ENCODE data around the gene LAGE3. TPM values are rescaled to one million over a fixed set of nuclear protein-coding genes. Genes with fewer than 3 reads are reported as not detected.

Gene LAGE3
- total RNA-seq, 1 donor from 2014 or later = 15.1 TPM

DNA sequence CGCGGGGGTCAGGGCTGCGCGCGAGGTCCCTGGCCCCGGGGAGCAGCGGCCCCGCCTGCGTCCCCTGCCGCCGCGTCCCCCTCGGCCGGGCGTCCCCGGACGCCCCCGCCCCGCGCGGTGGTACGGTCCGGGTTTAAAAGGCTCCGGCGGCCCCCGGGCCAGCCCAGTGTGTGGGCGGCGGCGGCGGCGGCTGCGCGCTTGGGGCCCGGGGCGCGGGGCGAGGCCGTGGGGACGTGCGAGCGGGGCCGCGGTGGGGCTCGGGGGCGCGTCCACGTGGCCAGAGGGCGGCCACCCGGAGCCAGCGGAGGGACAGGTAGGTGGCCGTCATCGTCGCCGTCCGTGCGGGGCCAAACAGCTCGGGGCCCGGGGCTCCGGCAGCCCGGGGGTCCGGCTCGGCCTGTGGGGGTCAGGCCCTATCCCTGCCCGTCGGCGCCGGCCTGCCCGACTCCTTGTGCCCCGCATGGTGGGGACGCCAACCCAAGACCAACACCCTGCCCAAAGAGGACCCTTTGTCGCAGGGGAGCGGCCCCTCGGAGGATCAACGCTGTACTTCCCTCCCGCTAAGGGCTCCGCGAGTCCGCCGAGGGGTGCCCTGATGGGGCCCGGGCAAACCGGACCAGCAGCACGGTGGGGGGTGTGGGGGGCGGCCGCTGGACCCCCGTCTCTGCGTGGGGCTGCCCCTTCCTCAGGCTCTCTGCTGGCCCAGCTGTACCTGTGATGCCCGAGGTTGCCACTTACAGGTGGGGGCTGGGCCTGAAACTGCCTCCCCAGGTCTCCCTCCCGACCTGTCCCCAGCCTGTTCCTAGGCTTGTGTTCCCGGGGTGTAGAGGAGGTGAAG, 20.7 kb downstream of the LAGE3 start, which contains the start of gene PLXNA3:
Gene PLXNA3, plus strand, starts transcription at position 166 of the 838 bp plus-strand sequence. CDS start 1,903 bp downstream, outside the sequence.
- Histone ChIP-seq H3K4me3 (peak within 1 kb of the TSS; percentile 64), H3K27ac (peak within 1 kb of the TSS; percentile 24), H3K9me3 (no peaks in the 10 kb centered on the region), H3K27me3 (no peaks in the 10 kb centered on the region), H3K4me1 (no peaks in the 10 kb centered on the region), H3K36me3 (no peaks in the 10 kb centered on the region)
- intact Hi-C loops (cut with DNase I) = no loop called here
- ATAC-seq (peak; percentile 85), DNase-seq (peak; percentile 78)
- TF ChIP-seq, protein P1, sequence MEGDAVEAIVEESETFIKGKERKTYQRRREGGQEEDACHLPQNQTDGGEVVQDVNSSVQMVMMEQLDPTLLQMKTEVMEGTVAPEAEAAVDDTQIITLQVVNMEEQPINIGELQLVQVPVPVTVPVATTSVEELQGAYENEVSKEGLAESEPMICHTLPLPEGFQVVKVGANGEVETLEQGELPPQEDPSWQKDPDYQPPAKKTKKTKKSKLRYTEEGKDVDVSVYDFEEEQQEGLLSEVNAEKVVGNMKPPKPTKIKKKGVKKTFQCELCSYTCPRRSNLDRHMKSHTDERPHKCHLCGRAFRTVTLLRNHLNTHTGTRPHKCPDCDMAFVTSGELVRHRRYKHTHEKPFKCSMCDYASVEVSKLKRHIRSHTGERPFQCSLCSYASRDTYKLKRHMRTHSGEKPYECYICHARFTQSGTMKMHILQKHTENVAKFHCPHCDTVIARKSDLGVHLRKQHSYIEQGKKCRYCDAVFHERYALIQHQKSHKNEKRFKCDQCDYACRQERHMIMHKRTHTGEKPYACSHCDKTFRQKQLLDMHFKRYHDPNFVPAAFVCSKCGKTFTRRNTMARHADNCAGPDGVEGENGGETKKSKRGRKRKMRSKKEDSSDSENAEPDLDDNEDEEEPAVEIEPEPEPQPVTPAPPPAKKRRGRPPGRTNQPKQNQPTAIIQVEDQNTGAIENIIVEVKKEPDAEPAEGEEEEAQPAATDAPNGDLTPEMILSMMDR (IDR thresholded peaks at IDR 0.05) = no peak

DNA sequence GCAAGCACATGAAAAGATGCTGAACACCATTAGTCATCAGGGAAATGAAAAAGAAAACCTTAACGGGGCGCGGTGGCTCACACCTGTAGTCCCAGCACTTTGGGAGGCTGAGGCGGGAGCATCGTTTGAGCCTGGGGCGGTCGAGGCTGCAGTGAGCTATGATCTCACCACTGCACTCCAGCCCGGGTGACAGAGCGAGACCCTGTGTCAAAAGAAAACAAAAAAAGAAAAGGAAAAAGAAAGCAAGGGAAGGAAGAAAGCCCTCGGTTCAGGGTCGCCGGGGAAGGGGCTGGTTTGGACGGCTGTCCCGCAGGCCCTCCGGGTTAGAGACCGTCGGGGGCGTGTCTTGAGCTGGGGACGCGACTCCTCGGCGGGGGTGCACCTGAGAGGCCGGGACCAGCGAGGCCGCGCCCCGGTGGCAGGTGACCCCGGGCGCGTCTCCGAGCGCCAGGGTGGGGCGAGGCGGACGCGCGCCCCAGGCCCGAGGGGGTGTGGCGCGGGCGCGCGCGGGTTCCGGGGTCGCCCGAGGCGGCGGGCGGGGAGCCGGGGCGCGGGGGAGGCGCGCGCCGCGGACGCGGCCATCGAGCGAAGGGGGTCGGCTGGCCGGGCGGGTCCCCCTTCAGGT, 21.5 kb downstream of the LAGE3 start:
- H3K4me1 ChIP-seq = no peaks in the 10 kb centered on the region
- H3K9me3 ChIP-seq = no peaks in the 10 kb centered on the region
- TF ChIP-seq, protein P1 (IDR thresholded peaks at IDR 0.05) = no peak
- ATAC-seq (peak; percentile 83), DNase-seq (peak; percentile 78)
- H3K27me3 ChIP-seq = no peaks in the 10 kb centered on the region
- no peaks in the 10 kb centered on the region for H3K36me3 ChIP-seq
- H3K27ac ChIP-seq = peak overlapping the region; percentile 24
- peak overlapping the region; percentile 51 for H3K4me3 ChIP-seq
- intact Hi-C loops (cut with DNase I) = no loop called here

DNA sequence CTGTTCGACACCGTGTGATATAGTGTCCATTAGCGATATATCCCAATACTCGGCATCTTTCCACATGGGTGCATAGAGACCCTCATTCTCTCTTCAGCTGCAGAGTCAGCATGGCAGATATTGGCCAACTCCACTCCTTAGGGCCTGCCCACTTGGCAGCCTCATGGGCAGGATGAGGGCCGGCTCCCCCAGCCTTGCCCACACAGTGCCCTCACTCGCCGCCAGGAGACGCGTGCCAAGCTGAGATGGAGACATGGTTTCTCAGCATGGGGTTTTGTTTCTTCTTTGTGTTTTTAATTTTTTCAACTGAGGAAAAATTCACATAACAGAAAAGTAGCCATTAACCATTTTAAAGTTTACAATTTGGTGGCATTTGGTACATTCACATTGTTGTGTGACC, 26.3 kb downstream of the LAGE3 start:
- H3K27me3 ChIP-seq = no peaks in the 10 kb centered on the region
- H3K27ac ChIP-seq = no peak overlapping the region
- intact Hi-C loops (cut with DNase I) = no loop called here
- TF ChIP-seq, protein P1 (IDR thresholded peaks at IDR 0.05) = no peak
- peaks cover 5% of the 10 kb centered on the region for H3K36me3 ChIP-seq
- no peak overlapping the region for H3K4me3 ChIP-seq
- ATAC-seq (no peak), DNase-seq (no peak)
- H3K4me1 ChIP-seq = no peaks in the 10 kb centered on the region
- H3K9me3 ChIP-seq = no peaks in the 10 kb centered on the region

DNA sequence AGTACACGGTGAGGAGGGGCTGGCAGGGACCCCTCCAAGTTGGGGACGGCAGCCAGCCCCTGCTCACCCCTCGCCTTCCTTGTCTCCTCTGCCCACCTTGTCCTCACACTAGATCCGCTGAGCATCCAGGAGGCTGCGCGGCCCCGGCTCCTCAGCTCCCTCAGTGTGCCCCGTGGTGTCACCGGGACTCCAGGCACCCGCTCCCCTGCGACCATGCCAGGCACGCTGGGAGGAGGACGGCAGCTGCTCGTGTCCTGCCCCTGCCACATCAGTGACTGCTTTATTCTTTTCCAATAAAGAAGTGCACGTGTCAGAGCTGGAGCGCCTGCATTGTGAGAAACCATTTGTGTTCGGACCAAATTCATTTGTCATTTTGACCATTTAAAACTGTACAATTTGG, 28.8 kb downstream of the LAGE3 start:
- TF ChIP-seq, protein P1 (IDR thresholded peaks at IDR 0.05) = no peak

GRCh38 chrX:154449618-154450017, 29.5 kb downstream of the LAGE3 start:
- intact Hi-C loops (cut with DNase I) = no loop called here
- ATAC-seq (no peak), DNase-seq (no peak)
- H3K36me3 ChIP-seq = peaks cover 5% of the 10 kb centered on the region
- no peaks in the 10 kb centered on the region for H3K9me3 ChIP-seq
- peaks cover 10% of the 10 kb centered on the region for H3K4me1 ChIP-seq
- H3K27me3 ChIP-seq = no peaks in the 10 kb centered on the region
- no peak overlapping the region for H3K4me3 ChIP-seq
- no peak overlapping the region for H3K27ac ChIP-seq
- TF ChIP-seq, protein P1 (IDR thresholded peaks at IDR 0.05) = no peak

More for the DNA sequence above, 28.8 kb downstream of the LAGE3 start:
- Histone ChIP-seq H3K9me3 (no peaks in the 10 kb centered on the region), H3K4me3 (no peak overlapping the region), H3K36me3 (peaks cover 5% of the 10 kb centered on the region), H3K27me3 (no peaks in the 10 kb centered on the region), H3K27ac (no peak overlapping the region), H3K4me1 (peaks cover 3% of the 10 kb centered on the region)
- ATAC-seq = no peak
- intact Hi-C loops (cut with DNase I) = no loop called here
- no peak for DNase-seq
